NCI-H82 treated with DMSO at 0.1 percent for 48 hours (cell line): ENCODE data around the gene NCKAP5.
"Not testable (repeated sequence)": the region's sequence is repeated elsewhere in the genome, so short reads cannot be mapped to it uniquely, and the experiment has no call there.

ENCODE experiments used
- DNase-seq: peaks from one replicate; lab custom pipeline; 2025; ENCODE audit not compliant: unreplicated experiment; lab: John Stamatoyannopoulos, UW

NCKAP5 gene

GRCh38 chr2:133235968-133236367 is 332.3 kb downstream of the NCKAP5 start:
- DNase-seq, result no peak

DNA sequence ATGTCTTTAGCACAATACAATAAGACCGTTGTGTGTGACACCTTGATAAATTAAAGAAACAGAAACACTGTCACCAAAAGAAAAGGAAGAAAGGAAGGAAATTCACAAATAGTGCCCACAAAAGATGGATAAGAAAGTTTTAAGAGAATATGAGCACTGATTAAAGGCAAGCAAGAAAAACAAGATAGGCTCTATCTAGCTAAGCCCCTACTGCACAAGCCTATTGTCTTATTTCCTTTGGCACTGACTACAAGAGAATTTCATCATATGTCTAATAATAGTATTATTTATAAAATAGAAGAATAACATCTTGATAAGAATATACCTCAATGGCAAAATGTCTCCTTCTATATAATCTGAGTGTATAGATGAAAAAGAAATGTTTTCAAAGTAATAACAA is 335.7 kb downstream of the NCKAP5 start:
- DNase-seq, result no peak

DNA sequence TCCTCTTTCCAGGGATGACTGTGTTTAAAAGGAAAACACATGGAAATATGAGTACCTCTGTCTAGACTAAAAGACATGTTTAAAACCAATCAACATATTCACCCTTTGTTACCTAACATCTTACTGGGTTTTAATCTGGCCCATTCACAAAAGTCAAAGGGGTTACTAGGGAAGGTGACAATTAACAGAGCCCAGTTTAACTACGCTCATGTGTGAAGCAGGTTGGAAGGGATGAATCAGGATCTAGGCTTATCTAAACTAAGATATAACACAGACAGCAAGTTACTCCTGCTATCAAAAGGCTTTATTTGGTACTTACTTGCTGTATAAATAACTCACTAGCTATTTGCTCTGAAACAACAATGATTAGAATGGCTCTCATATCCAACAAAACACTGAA is 337.0 kb downstream of the NCKAP5 start:
- DNase-seq, result no peak

GRCh38 chr2:133229974-133230373 is 338.3 kb downstream of the NCKAP5 start:
- DNase-seq, result no peak

GRCh38 chr2:133223226-133223625 is 345.0 kb downstream of the NCKAP5 start:
- peak; percentile 76 for DNase-seq

DNA sequence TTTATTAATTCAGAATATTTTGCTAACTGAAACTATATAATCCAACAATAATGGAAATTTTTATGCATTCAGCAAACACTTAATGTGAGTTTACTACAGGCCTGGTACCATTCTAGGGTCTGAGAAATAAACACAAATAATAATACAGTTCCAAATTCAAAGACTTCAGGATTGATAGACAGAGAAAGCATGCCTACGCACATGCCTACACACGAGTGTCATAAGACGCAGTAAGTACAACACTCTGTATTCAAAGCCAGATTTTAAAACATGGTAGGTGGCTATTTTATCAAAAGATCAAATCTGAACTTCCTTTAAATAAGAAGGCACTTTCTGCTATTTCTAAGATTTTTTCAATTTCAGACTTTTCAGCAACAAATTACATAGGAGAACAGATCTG is 346.9 kb downstream of the NCKAP5 start:
- DNase-seq, result no peak

DNA sequence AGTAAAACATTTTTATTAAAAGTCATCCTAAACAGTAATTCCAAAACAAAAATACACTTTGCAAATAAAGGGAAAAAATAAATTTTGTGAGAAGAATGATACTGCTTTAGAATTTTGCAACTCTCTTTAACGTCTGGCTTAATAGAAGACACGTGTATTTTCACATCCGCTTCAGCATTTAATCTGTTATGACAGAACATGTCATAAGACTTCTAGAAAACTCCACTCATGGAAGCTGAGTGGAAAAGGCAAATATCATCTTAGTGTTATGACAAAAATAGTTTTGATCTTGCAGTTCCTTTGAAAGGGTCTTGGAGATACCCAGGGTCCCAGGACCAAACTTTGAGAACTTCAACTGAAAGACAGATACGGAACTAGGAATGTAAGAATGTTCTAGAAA is 350.1 kb downstream of the NCKAP5 start:
- DNase-seq, result no peak

- DNase-seq, result no peak
These were observed 352.8 kb downstream of the NCKAP5 start for GRCh38 chr2:133215477-133215876.

DNA sequence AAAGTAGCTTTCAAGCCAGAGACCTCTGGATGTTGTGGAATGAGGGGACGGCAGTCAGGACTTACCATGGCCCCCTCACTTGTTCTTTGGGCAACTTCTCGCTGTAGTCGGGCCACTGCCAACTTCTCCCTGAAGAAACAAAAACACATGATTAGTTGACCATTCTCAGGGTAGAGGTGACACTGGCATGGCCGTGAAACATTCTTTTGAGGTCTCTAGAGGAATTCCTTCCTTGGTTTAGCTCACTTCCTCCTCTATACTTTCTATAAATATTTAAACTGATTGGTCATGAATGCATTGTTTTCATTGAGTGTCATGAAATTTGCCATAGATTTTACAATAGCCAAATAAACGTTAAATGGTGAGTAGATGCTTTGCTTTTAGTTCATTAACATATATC is 354.6 kb downstream of the NCKAP5 start:
- DNase-seq, result no peak

GRCh38 chr2:133209325-133209724 is 358.9 kb downstream of the NCKAP5 start:
- no peak for DNase-seq

DNA sequence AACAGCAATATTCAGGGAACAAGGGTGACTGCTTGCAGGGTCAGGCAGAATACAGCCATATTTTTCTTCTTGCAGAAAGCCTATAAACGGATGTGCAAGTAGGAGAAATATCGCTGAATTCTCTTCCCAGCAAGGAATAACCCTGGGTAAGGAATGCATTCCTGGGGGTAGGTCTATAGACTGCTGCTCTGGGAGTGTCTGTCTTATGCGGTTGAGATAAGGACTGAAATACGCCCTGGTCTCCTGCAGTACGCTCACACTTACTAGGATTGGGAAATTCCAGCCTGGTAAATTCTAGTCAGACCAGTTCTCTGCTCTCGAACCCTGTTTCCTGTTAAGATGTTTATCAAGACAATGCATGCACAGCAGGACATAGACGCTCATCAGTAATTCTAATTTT is 361.6 kb downstream of the NCKAP5 start:
- not testable (repeated sequence) for DNase-seq

DNA sequence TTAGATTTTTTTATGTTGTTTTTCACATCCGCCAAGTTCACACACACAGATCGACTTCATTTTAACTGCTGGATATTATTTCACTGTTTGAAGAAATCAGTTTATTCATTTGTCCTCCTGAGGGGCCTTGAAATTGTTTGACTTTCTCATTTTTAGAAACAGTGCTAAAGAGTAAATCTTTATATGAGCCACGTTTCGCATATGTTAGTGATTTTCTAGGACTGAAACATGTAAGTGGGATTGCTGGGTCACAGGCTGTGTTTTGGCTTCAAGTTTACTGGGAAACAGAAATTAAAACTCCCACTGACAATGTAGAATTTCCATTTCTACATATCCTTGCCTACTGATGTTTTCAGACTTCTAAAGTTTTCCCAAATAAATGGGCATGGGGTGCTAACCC is 363.8 kb downstream of the NCKAP5 start:
- no peak for DNase-seq

- no peak for DNase-seq
These were observed 367.4 kb downstream of the NCKAP5 start for GRCh38 chr2:133200684-133201421.

GRCh38 chr2:133198678-133199077 is 369.6 kb downstream of the NCKAP5 start:
- DNase-seq, result no peak

GRCh38 chr2:133197156-133197555 is 371.1 kb downstream of the NCKAP5 start:
- DNase-seq, result no peak

DNA sequence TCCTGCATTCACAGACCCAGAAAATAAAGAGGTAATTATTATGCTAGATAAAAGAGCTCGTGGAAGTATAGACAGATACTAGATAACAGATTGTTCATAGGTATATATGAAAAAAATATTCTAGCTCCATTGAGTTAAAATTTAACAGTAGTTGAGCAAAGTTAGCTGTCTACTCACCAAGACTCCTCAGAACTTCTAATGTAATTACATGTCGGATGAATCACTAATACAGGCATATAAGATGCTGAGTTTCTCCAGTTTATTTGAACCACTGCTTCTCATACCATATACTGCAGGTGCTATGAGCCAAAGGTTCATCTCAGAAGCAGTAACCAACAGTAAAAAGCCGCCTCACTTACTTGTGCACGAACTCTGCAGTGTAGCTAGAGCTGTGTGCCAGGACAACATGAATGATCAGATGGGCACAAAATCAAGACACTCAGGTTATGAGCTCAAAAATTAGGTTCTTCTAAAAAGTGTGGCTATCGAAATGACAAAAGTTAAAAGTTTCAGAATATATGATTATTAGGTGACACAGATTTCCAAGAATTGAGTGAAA is 373.4 kb downstream of the NCKAP5 start:
- no peak for DNase-seq

- DNase-seq, result no peak
These were observed 374.0 kb downstream of the NCKAP5 start for GRCh38 chr2:133194362-133194655.

GRCh38 chr2:133193544-133194361 is 374.5 kb downstream of the NCKAP5 start:
- no peak for DNase-seq

GRCh38 chr2:133192028-133192427 is 376.2 kb downstream of the NCKAP5 start:
- DNase-seq, result no peak

DNA sequence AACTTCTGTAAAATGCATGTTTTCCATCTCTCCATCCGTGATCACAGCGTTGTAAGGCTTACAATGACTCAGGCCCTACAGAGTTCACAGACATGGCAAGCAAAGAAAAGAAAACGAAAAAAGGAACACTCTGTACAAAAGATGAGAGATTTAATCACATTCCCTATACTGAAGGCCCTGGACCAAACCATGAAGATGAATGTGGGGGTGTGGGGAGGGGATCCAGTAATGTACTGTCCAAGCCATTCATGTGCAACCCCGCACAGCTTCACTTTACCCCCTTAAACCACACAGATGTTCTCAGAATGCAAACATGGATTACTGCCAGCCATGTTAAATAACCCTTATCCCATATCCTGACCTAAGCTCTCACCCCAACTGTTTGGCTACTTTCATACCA is 391.1 kb downstream of the NCKAP5 start:
- DNase-seq, result no peak

DNA sequence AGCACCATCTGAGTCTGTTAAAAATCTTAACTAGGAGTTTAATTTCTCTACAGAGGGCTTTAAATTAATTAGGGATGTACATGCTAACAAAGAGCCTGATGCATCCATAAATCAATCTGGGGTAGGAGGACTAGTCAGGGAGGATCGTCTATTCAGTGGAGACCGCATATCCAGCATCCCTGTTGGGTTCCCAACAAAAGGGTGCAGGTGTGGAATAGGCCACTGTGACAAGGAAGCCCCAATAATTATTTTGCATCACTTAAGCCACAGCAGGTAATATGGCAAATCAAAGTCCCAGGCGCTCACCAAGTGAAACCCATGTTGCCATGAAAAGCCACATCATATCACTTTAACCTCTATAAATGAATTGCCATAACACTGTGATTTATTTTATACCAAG is 392.3 kb downstream of the NCKAP5 start:
- no peak for DNase-seq

- no peak for DNase-seq
These were observed 395.0 kb downstream of the NCKAP5 start for GRCh38 chr2:133173224-133173623.
